ENCODE measurements around the gene DIP2C.
A peak's percentile ranks its signal among the peaks of the same experiment; 100 is the strongest.

DIP2C gene

DNA sequence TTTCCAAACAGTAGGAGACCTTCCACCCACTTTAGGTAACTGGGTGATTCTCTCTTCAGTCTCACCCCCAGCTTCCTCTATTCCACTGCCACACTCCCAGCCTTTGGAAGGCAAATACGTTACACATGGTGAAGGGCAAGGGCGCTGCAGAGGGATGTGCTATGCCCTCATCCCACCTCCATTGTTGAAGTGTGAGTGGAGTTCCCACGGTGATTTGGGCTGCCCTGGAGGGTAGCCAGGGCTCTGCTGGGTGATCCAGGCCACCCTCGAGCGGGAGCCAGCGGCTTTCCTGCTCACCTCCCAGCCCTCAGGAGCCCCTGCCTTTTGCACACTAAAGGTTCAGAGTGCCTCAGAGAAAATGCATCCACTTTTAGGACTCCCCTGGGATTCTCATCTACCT, 373.1 kb downstream of the DIP2C start:
- no peak for TF ChIP-seq CTCF (IDR thresholded peaks at IDR 0.05; ENCODE audit: low read length, missing control alignments)
- no peak overlapping the region for H3K4me3 ChIP-seq (replicated peaks; ENCODE audit: low read depth, low read length)
- no peak for DNase-seq (ENCODE audit: low read depth)

- peak; percentile 6 for DNase-seq (ENCODE audit: low read depth)
- H3K4me3 ChIP-seq (replicated peaks; ENCODE audit: low read depth, low read length): no peak overlapping the region
- no peak for TF ChIP-seq CTCF (IDR thresholded peaks at IDR 0.05; ENCODE audit: low read length, missing control alignments)
Measured at GRCh38 chr10:314871-315270, 374.6 kb downstream of the DIP2C start.

DNA sequence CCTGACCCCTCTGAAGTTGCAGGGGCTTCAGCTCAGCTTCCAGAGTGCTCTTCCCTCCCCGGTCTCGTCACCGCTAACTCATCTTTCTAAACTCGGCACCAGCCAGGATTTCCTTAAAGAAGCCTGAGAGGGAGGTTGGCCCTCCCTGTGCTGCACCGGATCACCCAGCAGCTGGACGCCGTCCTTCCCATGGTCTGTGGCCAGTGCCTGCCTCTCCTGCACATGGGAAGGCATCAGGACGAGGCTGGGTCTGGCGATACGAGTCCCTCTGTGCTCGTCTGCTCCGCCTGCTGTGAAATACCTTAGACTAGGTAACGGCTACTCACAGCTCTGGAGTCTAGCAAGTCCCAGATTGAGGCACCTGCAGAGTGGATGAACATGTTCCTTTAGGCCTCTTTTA, 375.1 kb downstream of the DIP2C start:
- DNase-seq (ENCODE audit: low read depth): no peak

DNA sequence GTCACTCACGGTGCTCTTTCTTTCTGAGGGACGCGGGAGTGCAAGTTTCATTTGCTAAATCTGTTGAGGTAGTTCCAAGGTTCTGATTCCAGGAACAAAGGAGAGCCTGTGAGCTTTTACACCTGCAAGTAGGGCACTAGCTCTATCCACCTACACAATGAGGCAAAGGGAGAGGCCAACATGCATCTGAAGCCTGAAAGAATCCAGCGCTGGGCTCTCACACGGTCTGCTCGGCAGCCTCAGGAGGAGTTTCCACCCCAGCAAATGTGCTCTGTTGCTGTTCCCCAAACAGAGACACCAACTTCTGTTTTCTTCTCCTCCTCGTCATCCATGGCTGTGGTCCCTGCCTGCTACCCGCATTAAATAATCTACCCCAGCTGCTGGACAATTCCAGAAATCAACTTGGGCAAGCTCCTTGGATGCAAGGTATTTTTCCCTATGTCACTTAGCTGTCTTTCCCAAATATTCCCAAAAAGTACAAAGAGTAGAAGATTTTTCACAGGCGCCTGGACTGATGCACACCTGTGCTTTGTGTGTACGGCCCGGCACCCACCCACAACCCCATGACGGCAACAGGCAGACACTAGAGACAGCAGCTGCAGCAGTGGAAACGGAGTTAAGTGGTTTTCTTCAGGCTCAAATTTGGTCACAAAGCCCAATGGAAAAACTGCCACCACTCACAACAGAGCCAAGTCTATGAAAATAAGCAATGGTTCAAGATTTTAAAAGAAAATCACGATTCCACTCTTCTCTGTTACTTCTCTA, 377.4 kb downstream of the DIP2C start:
- TF ChIP-seq CTCF (IDR thresholded peaks at IDR 0.05; ENCODE audit: low read length, missing control alignments): no peak
- DNase-seq (ENCODE audit: low read depth): no peak
- no peak overlapping the region for H3K4me3 ChIP-seq (replicated peaks; ENCODE audit: low read depth, low read length)

More for the DNA sequence above, 375.1 kb downstream of the DIP2C start:
- no peak for TF ChIP-seq CTCF (IDR thresholded peaks at IDR 0.05; ENCODE audit: low read length, missing control alignments)
- H3K4me3 ChIP-seq (replicated peaks; ENCODE audit: low read depth, low read length): no peak overlapping the region

GRCh38 chr10:310976-311639, 378.4 kb downstream of the DIP2C start:
- H3K4me3 ChIP-seq (replicated peaks; ENCODE audit: low read depth, low read length): no peak overlapping the region
- no peak for TF ChIP-seq CTCF (IDR thresholded peaks at IDR 0.05; ENCODE audit: low read length, missing control alignments)
- no peak for DNase-seq (ENCODE audit: low read depth)

GRCh38 chr10:310371-310770, 379.1 kb downstream of the DIP2C start:
- TF ChIP-seq CTCF (IDR thresholded peaks at IDR 0.05; ENCODE audit: low read length, missing control alignments): no peak
- H3K4me3 ChIP-seq (replicated peaks; ENCODE audit: low read depth, low read length): no peak overlapping the region
- no peak for DNase-seq (ENCODE audit: low read depth)

Data from fibroblast of pulmonary artery (primary cell).